GM12878 (cell line): ENCODE results near the gene AJM1.
"Not testable (repeated sequence)": the region's sequence is repeated elsewhere in the genome, so short reads cannot be mapped to it uniquely, and the experiment has no call there.

Experiments used
- BCLAF1 ChIP-seq: fragments of 450-650 bp; IDR thresholded peaks from 2 replicates; pipeline ENCODE4 v1.6.1; 2017; ENCODE audit warnings: antibody characterized with exemption, mild to moderate bottlenecking, moderate library complexity
- HCFC1 ChIP-seq: fragments of 150-350 bp; IDR thresholded peaks from 2 replicates; pipeline ENCODE4 v1.6.1; 2014; ENCODE audit warnings: low read length
- HDAC6 ChIP-seq: fragments of 200-600 bp; sonication (generic); IDR thresholded peaks from one replicate; pipeline ENCODE4 v1.8.0; 2017; ENCODE audit warnings: antibody characterized with exemption; ENCODE audit not compliant: unreplicated experiment
- IKZF2 ChIP-seq, 2 experiments: fragments of 450-650 bp; IDR thresholded peaks; 2 replicates each; pipeline ENCODE4 v1.6.1; 2017; ENCODE audit warnings: mild to moderate bottlenecking in 2 of 2, moderate library complexity in 2 of 2
- MAX ChIP-seq: IDR thresholded peaks from 2 replicates; pipeline ENCODE4 v1.6.1; 2012; ENCODE audit warnings: low read depth, low read length, improper control_type of control experiment
- NFYB ChIP-seq: IDR thresholded peaks from 2 replicates; pipeline ENCODE4 v1.6.1; 2011; ENCODE audit warnings: low read depth, mild to moderate bottlenecking, low read length, improper control_type of control experiment, moderate library complexity; ENCODE audit not compliant: insufficient read depth
- NR2C1 ChIP-seq: fragments of 450-650 bp; IDR thresholded peaks from 2 replicates; pipeline ENCODE4 v1.6.1; 2017; ENCODE audit warnings: antibody characterized with exemption, mild to moderate bottlenecking, moderate library complexity
- RAD21 ChIP-seq: IDR thresholded peaks from 2 replicates; pipeline ENCODE4 v1.6.1; 2011; ENCODE audit warnings: mild to moderate bottlenecking, low read depth, low read length, moderate library complexity; ENCODE audit not compliant: insufficient read depth
- REST ChIP-seq: IDR thresholded peaks from 2 replicates; pipeline ENCODE4 v1.6.1; 2012; ENCODE audit warnings: mild to moderate bottlenecking, low read depth, low read length
- TF ChIP-seq, protein P1 (sequence below): fragments of 150-350 bp; IDR thresholded peaks from 2 replicates; pipeline ENCODE4 v1.6.1; 2016; ENCODE audit warnings: low read depth, low read length
- TF ChIP-seq, protein P2 (sequence below), 3 experiments: IDR thresholded peaks in 2 of 3; conservative IDR thresholded peaks in 1 of 3; 2 replicates each; pipeline ENCODE4 v1.5.1; 2011; ENCODE audit warnings: low read depth in 3 of 3, low read length in 3 of 3, mild to moderate bottlenecking in 3 of 3, control low read depth in 2 of 3, moderate library complexity in 2 of 3, inconsistent platforms in 1 of 3, mixed read lengths in 1 of 3; ENCODE audit not compliant: control insufficient read depth in 2 of 3, insufficient read depth in 1 of 3; ENCODE audit errors: extremely low read depth in 1 of 3
- TF ChIP-seq, protein P3 (sequence below): fragments of 450-650 bp; IDR thresholded peaks from 2 replicates; pipeline ENCODE4 v1.6.1; 2018; ENCODE audit warnings: mild to moderate bottlenecking, low read depth, moderate library complexity; ENCODE audit not compliant: partially characterized antibody
- TF ChIP-seq, protein P4 (sequence below): IDR thresholded peaks from 2 replicates; pipeline ENCODE4 v1.6.1; 2011; ENCODE audit warnings: mild to moderate bottlenecking, low read depth, low read length, moderate library complexity; ENCODE audit not compliant: insufficient replicate concordance

DNA sequence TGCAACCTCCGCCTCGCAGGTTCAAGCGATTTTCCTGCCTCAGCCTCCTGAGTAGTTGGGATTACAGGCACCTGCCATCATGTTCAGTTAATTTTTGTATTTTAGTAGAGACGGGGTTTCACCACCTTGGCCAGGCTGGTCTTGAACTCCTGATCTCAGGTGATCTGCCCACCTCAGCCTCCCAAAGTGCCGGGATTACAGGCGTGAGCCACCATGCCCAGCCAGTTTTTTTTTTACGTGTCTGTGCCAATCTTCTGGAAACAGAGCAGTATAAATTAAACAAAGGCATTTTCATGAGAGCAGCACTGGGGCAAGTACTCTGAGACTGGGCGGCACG is 40.6 kb downstream of the AJM1 start:
- TF ChIP-seq BCLAF1; MAX; HDAC6; RAD21; NFYB; REST; IKZF2 (IDR thresholded peaks at IDR 0.05); NR2C1; HCFC1: not testable (repeated sequence)
- TF ChIP-seq, protein P1, sequence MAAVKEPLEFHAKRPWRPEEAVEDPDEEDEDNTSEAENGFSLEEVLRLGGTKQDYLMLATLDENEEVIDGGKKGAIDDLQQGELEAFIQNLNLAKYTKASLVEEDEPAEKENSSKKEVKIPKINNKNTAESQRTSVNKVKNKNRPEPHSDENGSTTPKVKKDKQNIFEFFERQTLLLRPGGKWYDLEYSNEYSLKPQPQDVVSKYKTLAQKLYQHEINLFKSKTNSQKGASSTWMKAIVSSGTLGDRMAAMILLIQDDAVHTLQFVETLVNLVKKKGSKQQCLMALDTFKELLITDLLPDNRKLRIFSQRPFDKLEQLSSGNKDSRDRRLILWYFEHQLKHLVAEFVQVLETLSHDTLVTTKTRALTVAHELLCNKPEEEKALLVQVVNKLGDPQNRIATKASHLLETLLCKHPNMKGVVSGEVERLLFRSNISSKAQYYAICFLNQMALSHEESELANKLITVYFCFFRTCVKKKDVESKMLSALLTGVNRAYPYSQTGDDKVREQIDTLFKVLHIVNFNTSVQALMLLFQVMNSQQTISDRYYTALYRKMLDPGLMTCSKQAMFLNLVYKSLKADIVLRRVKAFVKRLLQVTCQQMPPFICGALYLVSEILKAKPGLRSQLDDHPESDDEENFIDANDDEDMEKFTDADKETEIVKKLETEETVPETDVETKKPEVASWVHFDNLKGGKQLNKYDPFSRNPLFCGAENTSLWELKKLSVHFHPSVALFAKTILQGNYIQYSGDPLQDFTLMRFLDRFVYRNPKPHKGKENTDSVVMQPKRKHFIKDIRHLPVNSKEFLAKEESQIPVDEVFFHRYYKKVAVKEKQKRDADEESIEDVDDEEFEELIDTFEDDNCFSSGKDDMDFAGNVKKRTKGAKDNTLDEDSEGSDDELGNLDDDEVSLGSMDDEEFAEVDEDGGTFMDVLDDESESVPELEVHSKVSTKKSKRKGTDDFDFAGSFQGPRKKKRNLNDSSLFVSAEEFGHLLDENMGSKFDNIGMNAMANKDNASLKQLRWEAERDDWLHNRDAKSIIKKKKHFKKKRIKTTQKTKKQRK: not testable (repeated sequence)
- TF ChIP-seq, protein P2, sequence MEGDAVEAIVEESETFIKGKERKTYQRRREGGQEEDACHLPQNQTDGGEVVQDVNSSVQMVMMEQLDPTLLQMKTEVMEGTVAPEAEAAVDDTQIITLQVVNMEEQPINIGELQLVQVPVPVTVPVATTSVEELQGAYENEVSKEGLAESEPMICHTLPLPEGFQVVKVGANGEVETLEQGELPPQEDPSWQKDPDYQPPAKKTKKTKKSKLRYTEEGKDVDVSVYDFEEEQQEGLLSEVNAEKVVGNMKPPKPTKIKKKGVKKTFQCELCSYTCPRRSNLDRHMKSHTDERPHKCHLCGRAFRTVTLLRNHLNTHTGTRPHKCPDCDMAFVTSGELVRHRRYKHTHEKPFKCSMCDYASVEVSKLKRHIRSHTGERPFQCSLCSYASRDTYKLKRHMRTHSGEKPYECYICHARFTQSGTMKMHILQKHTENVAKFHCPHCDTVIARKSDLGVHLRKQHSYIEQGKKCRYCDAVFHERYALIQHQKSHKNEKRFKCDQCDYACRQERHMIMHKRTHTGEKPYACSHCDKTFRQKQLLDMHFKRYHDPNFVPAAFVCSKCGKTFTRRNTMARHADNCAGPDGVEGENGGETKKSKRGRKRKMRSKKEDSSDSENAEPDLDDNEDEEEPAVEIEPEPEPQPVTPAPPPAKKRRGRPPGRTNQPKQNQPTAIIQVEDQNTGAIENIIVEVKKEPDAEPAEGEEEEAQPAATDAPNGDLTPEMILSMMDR (IDR thresholded peaks at IDR 0.05 in 2 of 3, conservative IDR thresholded peaks at IDR 0.05 in 1 of 3; ENCODE audit: control insufficient read depth in 2 of 3, extremely low read depth in 1 of 3, insufficient read depth in 1 of 3, low read depth in 3 of 3, low read length in 3 of 3): not testable (repeated sequence)
- TF ChIP-seq, protein P3, sequence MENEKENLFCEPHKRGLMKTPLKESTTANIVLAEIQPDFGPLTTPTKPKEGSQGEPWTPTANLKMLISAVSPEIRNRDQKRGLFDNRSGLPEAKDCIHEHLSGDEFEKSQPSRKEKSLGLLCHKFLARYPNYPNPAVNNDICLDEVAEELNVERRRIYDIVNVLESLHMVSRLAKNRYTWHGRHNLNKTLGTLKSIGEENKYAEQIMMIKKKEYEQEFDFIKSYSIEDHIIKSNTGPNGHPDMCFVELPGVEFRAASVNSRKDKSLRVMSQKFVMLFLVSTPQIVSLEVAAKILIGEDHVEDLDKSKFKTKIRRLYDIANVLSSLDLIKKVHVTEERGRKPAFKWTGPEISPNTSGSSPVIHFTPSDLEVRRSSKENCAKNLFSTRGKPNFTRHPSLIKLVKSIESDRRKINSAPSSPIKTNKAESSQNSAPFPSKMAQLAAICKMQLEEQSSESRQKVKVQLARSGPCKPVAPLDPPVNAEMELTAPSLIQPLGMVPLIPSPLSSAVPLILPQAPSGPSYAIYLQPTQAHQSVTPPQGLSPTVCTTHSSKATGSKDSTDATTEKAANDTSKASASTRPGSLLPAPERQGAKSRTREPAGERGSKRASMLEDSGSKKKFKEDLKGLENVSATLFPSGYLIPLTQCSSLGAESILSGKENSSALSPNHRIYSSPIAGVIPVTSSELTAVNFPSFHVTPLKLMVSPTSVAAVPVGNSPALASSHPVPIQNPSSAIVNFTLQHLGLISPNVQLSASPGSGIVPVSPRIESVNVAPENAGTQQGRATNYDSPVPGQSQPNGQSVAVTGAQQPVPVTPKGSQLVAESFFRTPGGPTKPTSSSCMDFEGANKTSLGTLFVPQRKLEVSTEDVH: not testable (repeated sequence)
- TF ChIP-seq, protein P4, sequence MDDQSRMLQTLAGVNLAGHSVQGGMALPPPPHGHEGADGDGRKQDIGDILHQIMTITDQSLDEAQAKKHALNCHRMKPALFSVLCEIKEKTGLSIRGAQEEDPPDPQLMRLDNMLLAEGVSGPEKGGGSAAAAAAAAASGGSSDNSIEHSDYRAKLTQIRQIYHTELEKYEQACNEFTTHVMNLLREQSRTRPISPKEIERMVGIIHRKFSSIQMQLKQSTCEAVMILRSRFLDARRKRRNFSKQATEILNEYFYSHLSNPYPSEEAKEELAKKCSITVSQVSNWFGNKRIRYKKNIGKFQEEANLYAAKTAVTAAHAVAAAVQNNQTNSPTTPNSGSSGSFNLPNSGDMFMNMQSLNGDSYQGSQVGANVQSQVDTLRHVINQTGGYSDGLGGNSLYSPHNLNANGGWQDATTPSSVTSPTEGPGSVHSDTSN: not testable (repeated sequence)
